Subcutaneous adipose tissue (tissue), 4 donors: Measurements from ENCODE around the gene TMEM63A. TPM values are rescaled to one million over a fixed set of nuclear protein-coding genes. Genes with fewer than 3 reads are reported as not detected.

Experiments
- total RNA-seq, 4 donors: library from RNA; depleted of rRNA; stranded (reverse); fragments of >200 nt; gene quantifications; one replicate each; pipeline ENCODE4 v1.1.0, GENCODE V29; 2016
- TF ChIP-seq, protein P1 (sequence below): fragments of 450-650 bp; IDR thresholded peaks from one replicate; pipeline ENCODE4 v1.5.1; 2016; ENCODE audit warnings: low read depth, mild to moderate bottlenecking, control low read depth, antibody characterized with exemption, moderate library complexity

TMEM63A gene
- total RNA-seq, 4 donors from 2014 or later, result 65.5 to 115 (median 68.3) TPM

DNA sequence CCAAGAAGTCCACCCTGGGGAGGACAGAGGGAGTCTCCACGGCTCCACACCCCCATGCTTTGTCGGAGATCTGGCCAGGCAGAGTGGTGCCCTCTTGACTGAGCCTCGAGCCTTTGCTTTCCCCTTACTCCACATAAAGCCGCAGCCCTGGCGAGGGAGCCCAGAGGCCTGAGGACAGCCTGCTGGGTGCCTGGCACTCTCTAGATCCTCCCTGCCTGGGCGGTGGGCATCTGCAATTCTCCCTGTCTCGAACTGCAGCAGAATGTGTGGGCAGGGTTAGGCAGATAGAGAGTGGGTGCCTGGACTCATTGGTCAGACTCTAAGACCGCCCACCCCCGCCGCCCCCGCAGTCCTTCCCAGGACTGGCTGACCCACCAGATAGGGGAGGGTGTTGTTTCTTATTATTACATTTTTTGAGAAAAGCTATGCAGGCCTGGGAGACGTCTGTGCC is 58.3 kb downstream of the TMEM63A start:
- TF ChIP-seq, protein P1, sequence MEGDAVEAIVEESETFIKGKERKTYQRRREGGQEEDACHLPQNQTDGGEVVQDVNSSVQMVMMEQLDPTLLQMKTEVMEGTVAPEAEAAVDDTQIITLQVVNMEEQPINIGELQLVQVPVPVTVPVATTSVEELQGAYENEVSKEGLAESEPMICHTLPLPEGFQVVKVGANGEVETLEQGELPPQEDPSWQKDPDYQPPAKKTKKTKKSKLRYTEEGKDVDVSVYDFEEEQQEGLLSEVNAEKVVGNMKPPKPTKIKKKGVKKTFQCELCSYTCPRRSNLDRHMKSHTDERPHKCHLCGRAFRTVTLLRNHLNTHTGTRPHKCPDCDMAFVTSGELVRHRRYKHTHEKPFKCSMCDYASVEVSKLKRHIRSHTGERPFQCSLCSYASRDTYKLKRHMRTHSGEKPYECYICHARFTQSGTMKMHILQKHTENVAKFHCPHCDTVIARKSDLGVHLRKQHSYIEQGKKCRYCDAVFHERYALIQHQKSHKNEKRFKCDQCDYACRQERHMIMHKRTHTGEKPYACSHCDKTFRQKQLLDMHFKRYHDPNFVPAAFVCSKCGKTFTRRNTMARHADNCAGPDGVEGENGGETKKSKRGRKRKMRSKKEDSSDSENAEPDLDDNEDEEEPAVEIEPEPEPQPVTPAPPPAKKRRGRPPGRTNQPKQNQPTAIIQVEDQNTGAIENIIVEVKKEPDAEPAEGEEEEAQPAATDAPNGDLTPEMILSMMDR, result no peak

DNA sequence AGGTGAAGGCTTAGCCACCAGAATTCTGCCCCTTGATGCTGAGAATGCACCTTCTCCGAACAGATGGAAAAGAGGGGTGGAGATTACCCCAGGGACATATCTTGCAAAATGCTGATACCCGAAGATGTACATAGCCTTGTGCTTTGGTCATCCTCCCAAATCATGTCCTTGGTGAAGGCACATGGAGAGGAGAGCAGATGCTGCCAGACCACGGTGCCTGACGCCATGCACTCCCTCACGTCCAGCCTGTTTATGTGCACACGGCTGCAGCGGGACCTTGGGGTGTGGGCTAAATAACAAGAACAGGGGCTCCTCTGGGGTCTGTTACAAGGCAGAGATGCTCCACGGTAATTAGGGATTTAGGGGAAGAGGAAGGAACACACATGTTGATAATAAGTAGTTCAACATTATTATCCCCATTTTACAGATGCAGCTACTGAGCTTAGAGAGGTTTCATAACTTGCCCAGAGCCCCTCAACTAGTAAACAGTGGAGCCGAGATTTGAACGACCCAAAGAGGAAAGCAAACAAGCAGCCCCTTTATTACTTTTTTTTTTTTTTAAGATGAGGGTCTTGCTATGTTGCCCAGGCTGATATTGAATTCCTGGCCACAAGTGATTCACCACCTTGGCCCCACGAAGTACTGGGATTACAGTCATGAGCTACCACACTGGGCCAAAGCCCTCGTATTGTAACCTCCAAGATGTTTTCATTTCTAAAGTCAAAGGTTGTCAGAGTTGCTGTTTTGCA is 59.4 kb downstream of the TMEM63A start:
- TF ChIP-seq, protein P1, result no peak

DNA sequence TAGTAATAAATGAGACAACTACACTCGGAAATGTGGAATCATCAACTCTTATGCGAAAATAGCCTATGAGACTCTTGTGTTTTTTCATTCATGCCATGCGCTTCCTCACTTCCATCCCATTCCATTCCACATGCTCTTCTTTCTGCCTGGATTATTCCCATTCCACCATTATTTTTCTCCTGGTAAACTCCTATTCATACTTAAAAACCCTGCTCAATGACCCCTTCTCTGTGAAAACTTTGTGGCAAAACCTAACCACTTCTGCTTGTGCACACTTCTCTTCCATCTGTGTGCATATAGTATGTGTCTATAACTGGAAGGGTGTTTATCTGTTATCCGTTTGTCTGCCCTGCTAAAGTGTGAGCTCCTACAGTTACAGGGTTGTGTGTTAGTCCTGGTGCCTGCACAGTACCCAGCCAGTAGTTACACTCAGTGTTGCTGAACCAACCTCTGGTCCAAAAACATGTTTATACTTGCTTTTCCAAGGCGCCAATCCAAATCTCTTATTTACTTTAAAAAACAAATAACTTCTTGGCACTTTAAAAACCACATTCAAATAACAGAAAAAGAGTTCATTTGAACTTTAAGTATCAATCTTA is 61.6 kb downstream of the TMEM63A start:
- TF ChIP-seq, protein P1, result no peak

DNA sequence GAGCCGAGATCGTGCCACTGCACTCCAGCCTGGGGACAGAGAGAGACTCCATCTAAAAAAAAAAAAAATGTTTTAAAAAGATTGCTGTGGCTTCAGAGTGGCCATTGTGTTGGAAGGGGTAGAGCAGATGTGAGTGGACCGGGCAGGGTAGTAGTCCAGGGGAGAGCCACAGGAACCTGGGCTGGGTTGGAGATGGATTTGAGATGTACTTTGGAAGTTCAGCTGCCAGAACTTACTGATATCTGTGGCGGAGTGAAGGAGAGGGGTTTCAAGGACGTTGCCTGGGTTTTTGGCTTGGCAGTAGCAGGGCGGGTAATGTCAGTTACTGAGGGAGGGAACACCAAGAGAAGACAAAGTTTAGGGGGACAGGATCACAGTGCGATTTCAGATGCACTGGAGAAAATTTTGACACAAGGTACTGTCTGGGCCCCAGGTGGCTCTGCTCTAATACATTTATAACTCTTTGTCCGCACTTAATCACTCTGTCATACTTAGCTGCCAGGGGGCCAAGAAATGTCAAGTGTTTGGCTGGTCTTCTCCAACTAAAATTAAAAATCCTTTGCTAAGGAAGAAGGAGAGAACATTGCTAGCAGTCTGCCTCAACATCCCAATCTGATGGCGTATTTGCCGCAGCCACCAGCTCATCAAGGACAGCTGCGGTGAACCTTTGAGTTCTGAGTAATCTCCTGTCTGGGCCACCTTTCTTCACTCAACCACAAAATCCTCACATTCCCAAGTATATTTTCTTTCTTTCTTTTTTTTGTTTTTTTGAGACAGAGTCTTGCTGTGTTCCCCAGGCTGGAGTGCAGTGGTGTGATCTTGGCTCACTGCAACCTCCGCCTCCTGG is 62.6 kb downstream of the TMEM63A start:
- TF ChIP-seq, protein P1, result no peak

DNA sequence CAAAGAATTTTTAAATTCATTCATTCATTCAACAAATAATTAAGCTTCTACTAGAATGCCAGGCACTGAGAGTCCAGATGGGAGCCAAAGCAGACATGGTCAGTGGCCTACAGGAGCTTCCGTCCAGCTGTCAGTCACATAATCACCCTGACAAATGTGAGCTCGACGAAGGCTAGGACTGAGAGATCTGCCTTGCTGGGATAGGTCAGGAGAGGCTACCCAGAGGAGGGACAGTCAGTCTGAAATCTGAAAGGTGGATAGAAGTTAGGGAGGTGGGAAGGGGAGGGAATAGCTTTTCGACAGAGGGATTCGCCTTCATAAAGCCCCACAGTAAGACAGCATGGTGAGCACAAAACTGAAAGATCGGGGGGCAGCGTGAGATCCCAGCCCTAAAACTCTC is 64.0 kb downstream of the TMEM63A start:
- TF ChIP-seq, protein P1, result no peak

DNA sequence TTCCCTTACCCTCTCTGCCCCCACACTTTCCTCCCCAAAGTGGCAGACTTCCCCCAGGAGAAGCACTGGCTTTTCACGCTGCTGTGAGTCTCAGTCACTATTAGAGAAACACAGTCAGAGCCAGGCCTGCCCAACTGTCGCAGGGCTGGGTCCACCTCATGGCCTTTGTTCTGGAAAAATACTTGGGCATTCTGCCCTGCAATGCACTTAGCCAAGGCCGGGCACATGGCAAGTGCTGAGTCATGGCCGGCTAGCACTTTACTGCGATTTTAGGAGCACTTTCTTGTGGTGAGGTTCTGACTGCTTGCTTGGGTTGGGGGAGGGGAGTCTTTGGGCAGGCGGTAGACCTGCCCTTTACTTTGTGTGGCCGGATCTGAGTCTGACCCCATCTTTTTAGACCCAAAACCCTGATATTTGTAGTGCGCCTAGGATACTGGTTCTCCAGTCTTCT is 64.5 kb downstream of the TMEM63A start:
- TF ChIP-seq, protein P1, result no peak
